ENCODE results near the gene PRKCZ.

The PRKCZ gene

GRCh38 chr1:2228694-2229036, 178.5 kb downstream of the PRKCZ start:
- peak overlapping the region; percentile 64 for H3K4me3 ChIP-seq (ENCODE audit: low read depth, low read length)
- TF ChIP-seq MAX (IDR thresholded peaks at IDR 0.05; ENCODE audit: low read depth, low read length): no peak
- no peak for TF ChIP-seq CTCF (IDR thresholded peaks at IDR 0.05; ENCODE audit: low read depth, low read length)
- no peak for TF ChIP-seq MYC (IDR thresholded peaks at IDR 0.05; ENCODE audit: low read depth, low read length)
- TF ChIP-seq POLR2A (IDR thresholded peaks at IDR 0.05; ENCODE audit: extremely low read depth, insufficient read length): no peak
- peak; percentile 56 for DNase-seq (ENCODE audit: low read depth)

- peak; percentile 85 for DNase-seq (ENCODE audit: low read depth)
- H3K4me3 ChIP-seq (ENCODE audit: low read depth, low read length): peak overlapping the region; percentile 64
- TF ChIP-seq CTCF (IDR thresholded peaks at IDR 0.05; ENCODE audit: low read depth, low read length) (peak; percentile 4), MYC (IDR thresholded peaks at IDR 0.05; ENCODE audit: low read depth, low read length) (peak; percentile 7; the same call in 1 of the 2 replicates), POLR2A (IDR thresholded peaks at IDR 0.05; ENCODE audit: extremely low read depth, insufficient read length) (no peak), MAX (IDR thresholded peaks at IDR 0.05; ENCODE audit: low read depth, low read length) (peak; percentile 23; the same call in 1 of the 2 replicates)
Measured at GRCh38 chr1:2229037-2229864, 179.0 kb downstream of the PRKCZ start.

- H3K4me3 ChIP-seq (ENCODE audit: low read depth, low read length): peak overlapping the region; percentile 64
- 0 out of 2 replicates have a peak, but pooled peaks have one; percentile 10 for TF ChIP-seq MAX (IDR thresholded peaks at IDR 0.05; ENCODE audit: low read depth, low read length)
- no peak for TF ChIP-seq CTCF (IDR thresholded peaks at IDR 0.05; ENCODE audit: low read depth, low read length)
- no peak for DNase-seq (ENCODE audit: low read depth)
Measured at GRCh38 chr1:2229911-2230731, 179.9 kb downstream of the PRKCZ start.

- TF ChIP-seq MAX (IDR thresholded peaks at IDR 0.05; ENCODE audit: low read depth, low read length) (peak; percentile 35; the same call in 1 of the 2 replicates), MYC (IDR thresholded peaks at IDR 0.05; ENCODE audit: low read depth, low read length) (no peak)
- peak overlapping the region; percentile 64 for H3K4me3 ChIP-seq (ENCODE audit: low read depth, low read length)
- DNase-seq (ENCODE audit: low read depth): no peak
Measured at GRCh38 chr1:2230781-2231531, 180.7 kb downstream of the PRKCZ start.

- peak overlapping the region; percentile 64 for H3K4me3 ChIP-seq (ENCODE audit: low read depth, low read length)
- DNase-seq (ENCODE audit: low read depth): peak; percentile 60
Measured at GRCh38 chr1:2231532-2232254, 181.5 kb downstream of the PRKCZ start.

More at GRCh38 chr1:2231532-2232254, 181.5 kb downstream of the PRKCZ start:
- no peak for TF ChIP-seq CTCF (IDR thresholded peaks at IDR 0.05; ENCODE audit: low read depth, low read length)
- TF ChIP-seq MAX (IDR thresholded peaks at IDR 0.05; ENCODE audit: low read depth, low read length): 0 out of 2 replicates have a peak, but pooled peaks have one; percentile 24
- no peak; the same call in 1 of the 2 replicates for TF ChIP-seq MYC (IDR thresholded peaks at IDR 0.05; ENCODE audit: low read depth, low read length)
- TF ChIP-seq POLR2A (IDR thresholded peaks at IDR 0.05; ENCODE audit: extremely low read depth, insufficient read length): no peak

Data from NB4 (cell line).